IPS DF 6.9 (cell line): ENCODE results near the gene ZBTB7A.

Experiments used
- DNase-seq: peaks from one replicate; pipeline ENCODE4 v3.0.0-alpha.2; 2013; ENCODE audit warnings: low read depth, low spot score
- H3K27ac ChIP-seq: one replicate; pipeline ENCODE4 v1.5.1; 2013; ENCODE audit warnings: low read length, control low read depth
- H3K27me3 ChIP-seq: 2 replicates; pipeline ENCODE4 v1.6.1; 2013; ENCODE audit warnings: mild to moderate bottlenecking, low read length; ENCODE audit not compliant: control insufficient read depth, insufficient read depth
- H3K36me3 ChIP-seq: 2 replicates; pipeline ENCODE4 v1.6.1; 2013; ENCODE audit warnings: low read length; ENCODE audit not compliant: control insufficient read depth, insufficient read depth
- H3K4me1 ChIP-seq: 2 replicates; pipeline ENCODE4 v1.6.1; 2013; ENCODE audit warnings: low read length; ENCODE audit not compliant: control insufficient read depth, insufficient read depth
- H3K4me3 ChIP-seq: 2 replicates; pipeline ENCODE4 v1.5.1; 2013; ENCODE audit warnings: mild to moderate bottlenecking, low read length
- H3K9me3 ChIP-seq: 2 replicates; pipeline ENCODE4 v1.6.1; 2013; ENCODE audit warnings: low read length, inconsistent platforms; ENCODE audit not compliant: control insufficient read depth, insufficient read depth
- WGBS: extraction: QIAGEN DNeasy Blood & Tissue Kit; methylation state at CpG from one replicate; pipeline ENCODE4 v1.1.7; 2013; ENCODE audit warnings: mixed read lengths, missing lambda C conversion rate; ENCODE audit not compliant: insufficient read length, insufficient coverage; 5-methylcytosine and 5-hydroxymethylcytosine counted together

The ZBTB7A gene

DNA sequence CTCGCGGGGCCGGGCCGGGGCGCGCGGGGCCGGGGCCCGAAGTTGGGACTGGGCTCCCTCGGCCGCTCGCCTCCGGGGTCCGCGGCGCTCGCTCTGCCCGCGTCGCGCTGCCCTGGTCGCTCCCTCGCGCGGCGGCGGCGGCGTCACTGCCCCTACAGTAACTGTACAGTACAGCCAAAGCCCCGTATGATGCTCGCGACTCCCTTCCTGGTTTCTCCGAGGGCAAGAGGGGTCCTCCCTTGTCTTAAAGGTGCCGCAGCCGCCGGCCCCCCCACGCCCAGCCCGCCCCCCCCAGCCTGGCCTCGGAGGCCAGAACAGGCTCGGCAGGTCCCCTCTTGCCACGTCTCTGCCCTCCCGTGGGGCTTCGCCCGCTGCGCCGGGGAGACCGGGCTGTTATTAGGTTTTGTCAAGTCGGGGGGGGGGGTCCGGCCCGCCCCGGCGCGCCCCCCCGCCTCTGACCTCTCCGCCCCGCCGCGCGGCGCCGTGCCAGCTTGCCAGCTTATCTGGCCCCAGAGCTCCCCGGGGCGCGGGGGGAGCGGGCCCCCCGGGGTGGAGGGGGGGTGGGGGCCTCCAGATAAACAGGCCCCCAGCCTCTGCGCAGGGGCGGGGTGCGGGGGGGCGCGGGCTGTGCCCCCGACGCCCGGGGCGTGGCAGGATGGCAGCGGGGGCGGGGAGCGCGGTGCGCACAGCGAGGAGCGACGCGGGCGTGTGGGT is at the start of gene ZBTB7A:
Gene ZBTB7A (minus strand): TSS at position 218 of the 714 bp plus-strand sequence. CDS start 11,667 bp downstream, outside the sequence.
- no CpG with 5 or more reads among the region's 85 CpGs for WGBS
- peaks cover 3% of the 10 kb centered on the region; the same call in 1 of the 2 replicates for H3K4me1 ChIP-seq
- no peak within 1 kb of the TSS for H3K27ac ChIP-seq

DNA sequence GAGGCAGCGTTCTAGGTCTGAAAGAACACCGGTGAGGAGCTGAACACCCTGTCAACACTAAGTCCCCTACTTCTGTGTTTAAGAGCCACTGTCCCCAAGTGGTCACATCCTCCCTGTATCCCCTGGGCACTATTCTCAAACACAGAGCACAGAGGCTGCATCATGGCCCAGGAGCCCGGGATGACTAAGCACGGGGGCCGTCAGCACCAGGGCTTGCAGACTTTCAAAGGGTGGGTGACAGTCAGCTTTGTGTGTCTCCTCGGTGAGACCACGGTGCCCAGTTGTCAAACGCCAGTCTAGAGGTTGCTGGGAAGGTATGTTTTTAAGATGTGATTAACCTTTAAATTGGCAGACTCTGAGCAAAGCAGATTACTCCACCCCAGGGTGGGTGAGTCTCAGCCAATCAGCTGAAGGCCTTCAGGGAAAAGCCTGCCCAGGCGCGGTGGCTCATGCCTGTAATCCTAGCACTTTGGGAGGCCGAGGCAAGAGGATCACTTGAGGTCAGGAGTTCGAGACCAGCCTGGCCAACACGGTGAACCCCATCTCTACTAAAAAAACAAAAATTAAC is 49.2 kb upstream of the ZBTB7A start:
- Histone ChIP-seq H3K4me3 (no peak overlapping the region), H3K27ac (no peak overlapping the region), H3K4me1 (no peaks in the 10 kb centered on the region), H3K9me3 (no peaks in the 10 kb centered on the region), H3K27me3 (no peaks in the 10 kb centered on the region), H3K36me3 (peaks cover 20% of the 10 kb centered on the region)
- no peak for DNase-seq
- no CpG with 5 or more reads among the region's 13 CpGs for WGBS

More for the DNA sequence above, at the start of gene ZBTB7A:
- no peak for DNase-seq
- no peaks in the 10 kb centered on the region for H3K9me3 ChIP-seq
- H3K4me3 ChIP-seq, result peak within 1 kb of the TSS; percentile 37
- 0 out of 2 replicates have a peak, but pooled peaks cover 2% of the 10 kb centered on the region for H3K36me3 ChIP-seq
- H3K27me3 ChIP-seq, result peaks cover 10% of the 10 kb centered on the region

DNA sequence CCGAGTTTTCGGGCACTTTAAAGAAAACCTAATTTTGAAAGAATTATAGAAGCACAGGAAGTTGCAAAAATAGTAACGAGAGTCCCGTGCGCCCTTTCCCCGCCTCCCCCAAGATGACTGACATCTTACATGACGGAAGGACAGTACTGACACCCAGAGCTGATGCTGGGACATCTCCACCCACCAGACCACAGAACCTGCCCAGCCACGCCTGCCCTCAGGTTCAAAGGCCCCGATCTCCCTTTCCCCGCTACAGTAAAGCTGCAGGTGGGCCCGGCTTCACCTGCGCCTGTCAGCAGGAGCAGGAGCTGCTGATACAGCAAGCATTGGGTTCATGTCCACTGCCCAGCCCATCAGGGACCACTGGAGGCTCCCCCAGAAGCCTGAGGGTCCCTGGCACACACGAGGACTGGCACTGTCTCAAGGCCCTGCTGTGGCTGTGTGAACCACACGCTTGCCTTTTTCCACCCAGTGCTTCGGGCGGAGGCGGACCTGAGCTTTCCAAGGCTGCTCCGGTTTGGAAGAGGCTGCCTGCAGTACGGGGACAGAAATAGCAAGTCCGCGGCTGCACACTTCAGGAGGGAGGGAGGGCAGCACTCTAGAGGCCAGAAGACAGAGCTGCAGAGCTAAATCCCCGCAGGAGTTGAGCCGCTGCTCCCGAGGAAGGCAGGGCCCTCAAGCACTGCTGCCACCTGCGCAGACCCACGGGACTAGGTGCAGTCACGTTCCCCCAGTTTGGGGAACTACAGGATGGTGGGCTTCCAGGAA is 48.5 kb upstream of the ZBTB7A start:
- Histone ChIP-seq H3K27me3 (no peaks in the 10 kb centered on the region), H3K9me3 (no peaks in the 10 kb centered on the region), H3K4me1 (no peaks in the 10 kb centered on the region), H3K4me3 (no peak overlapping the region), H3K36me3 (peaks cover 25% of the 10 kb centered on the region), H3K27ac (no peak overlapping the region)
- no peak for DNase-seq
- WGBS, result no CpG with 5 or more reads among the region's 27 CpGs

DNA sequence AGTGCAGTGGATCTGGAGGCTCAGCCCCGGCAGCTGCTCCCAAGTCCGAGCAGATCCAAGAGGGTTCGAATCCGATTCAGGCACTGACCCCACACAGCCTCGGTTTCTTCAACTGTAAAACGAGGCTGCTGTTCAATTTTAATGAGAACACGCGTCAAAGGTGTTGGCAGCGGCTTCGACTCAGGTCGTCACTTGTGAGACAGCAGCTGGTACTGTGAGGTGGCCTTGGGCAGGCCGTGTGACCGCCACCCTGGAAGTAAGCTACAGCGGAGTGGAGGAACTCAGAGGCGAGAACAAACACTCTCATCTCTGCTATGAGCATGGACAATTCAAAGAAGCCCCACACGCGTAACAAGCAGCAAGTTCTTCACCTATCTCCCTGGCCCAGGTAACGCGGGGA is 47.5 kb upstream of the ZBTB7A start:
- H3K9me3 ChIP-seq, result no peaks in the 10 kb centered on the region
- H3K27ac ChIP-seq, result no peak overlapping the region
- no peak for DNase-seq
- WGBS, result no CpG with 5 or more reads among the region's 19 CpGs
- no peaks in the 10 kb centered on the region for H3K27me3 ChIP-seq
- H3K36me3 ChIP-seq, result peaks cover 31% of the 10 kb centered on the region
- no peak overlapping the region for H3K4me3 ChIP-seq
- H3K4me1 ChIP-seq, result no peaks in the 10 kb centered on the region

DNA sequence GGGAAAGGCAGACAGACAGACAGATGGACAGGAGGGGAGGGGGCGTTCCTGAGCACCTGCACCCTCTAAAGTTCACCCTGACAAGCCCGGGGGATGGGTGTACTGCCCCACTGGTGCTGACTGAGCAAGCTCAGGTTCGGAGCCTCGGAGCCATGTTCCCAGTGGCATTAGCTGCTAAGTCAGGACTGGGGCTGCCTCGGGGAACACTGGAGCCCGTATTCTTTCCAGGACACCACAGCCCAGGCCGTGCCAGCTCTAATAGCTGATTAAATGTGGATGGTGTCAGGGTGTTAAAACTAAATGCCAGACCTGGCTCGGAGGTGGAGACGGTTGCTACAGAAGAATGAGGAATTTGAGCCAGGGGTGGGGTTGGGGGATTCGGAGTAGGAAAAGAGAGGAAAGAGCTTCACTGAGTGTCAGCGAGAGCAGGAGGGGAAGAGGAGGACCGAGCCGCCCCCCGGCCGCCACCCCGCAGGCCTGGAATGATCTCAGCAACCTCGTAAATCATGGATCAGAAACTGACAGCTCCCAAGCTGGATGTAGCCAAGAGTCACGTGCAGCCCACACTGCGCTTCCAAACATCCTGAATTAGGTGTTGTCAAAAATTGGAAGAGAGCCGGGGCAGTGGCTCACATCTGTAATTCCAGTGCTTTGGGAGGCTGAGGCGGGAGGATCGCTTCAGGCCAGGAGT is 46.8 kb upstream of the ZBTB7A start:
- H3K36me3 ChIP-seq, result peaks cover 37% of the 10 kb centered on the region
- no peaks in the 10 kb centered on the region for H3K4me1 ChIP-seq
- H3K4me3 ChIP-seq, result no peak overlapping the region
- no peaks in the 10 kb centered on the region for H3K27me3 ChIP-seq
- no peaks in the 10 kb centered on the region for H3K9me3 ChIP-seq
- no peak for DNase-seq
- WGBS, result no CpG with 5 or more reads among the region's 22 CpGs
- no peak overlapping the region for H3K27ac ChIP-seq

GRCh38 chr19:4112367-4112766 is 45.7 kb upstream of the ZBTB7A start:
- no CpG with 5 or more reads among the region's 17 CpGs for WGBS
- no peaks in the 10 kb centered on the region for H3K4me1 ChIP-seq
- H3K27me3 ChIP-seq, result no peaks in the 10 kb centered on the region
- DNase-seq, result no peak
- peaks cover 40% of the 10 kb centered on the region for H3K36me3 ChIP-seq
- no peak overlapping the region for H3K27ac ChIP-seq
- no peaks in the 10 kb centered on the region for H3K9me3 ChIP-seq
- H3K4me3 ChIP-seq, result no peak overlapping the region

GRCh38 chr19:4109626-4109945 is 42.9 kb upstream of the ZBTB7A start:
- no peak overlapping the region for H3K27ac ChIP-seq
- no peaks in the 10 kb centered on the region for H3K4me1 ChIP-seq
- no peaks in the 10 kb centered on the region for H3K9me3 ChIP-seq
- DNase-seq, result no peak
- no peak overlapping the region for H3K4me3 ChIP-seq
- H3K36me3 ChIP-seq, result peaks cover 30% of the 10 kb centered on the region
- no peaks in the 10 kb centered on the region for H3K27me3 ChIP-seq
- WGBS, result no CpG with 5 or more reads among the region's 6 CpGs

- Histone ChIP-seq H3K27me3 (no peaks in the 10 kb centered on the region), H3K27ac (no peak overlapping the region), H3K4me1 (no peaks in the 10 kb centered on the region), H3K4me3 (no peak overlapping the region), H3K9me3 (no peaks in the 10 kb centered on the region), H3K36me3 (peaks cover 26% of the 10 kb centered on the region)
- WGBS, result no CpG with 5 or more reads among the region's 35 CpGs
- DNase-seq, result no peak
Observed at GRCh38 chr19:4108767-4109625, 42.3 kb upstream of the ZBTB7A start.

DNA sequence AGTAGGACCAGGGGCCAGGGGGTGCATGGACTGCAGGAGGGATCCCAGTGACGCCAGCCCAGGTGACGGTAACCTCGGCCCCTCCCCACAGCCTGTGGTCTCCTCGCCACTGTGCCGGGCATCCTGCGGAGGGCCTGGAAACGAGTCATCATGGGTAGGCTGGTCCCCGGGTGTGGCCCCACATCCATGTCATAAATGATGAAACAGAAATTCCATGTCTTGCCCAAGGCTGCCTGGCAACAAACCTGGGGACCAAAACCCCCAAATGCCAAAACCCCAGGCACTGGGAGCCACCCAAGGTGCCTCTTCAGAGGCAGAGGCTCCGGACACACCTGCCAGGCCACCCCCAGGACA is 36.4 kb upstream of the ZBTB7A start:
- Histone ChIP-seq H3K4me1 (no peaks in the 10 kb centered on the region), H3K27ac (no peak overlapping the region), H3K36me3 (peaks cover 41% of the 10 kb centered on the region), H3K9me3 (no peaks in the 10 kb centered on the region), H3K4me3 (no peak overlapping the region), H3K27me3 (no peaks in the 10 kb centered on the region)
- no CpG with 5 or more reads among the region's 9 CpGs for WGBS
- DNase-seq, result no peak
